OCI-LY1 (cell line): Measurements from ENCODE around the gene DLD.
"Not testable (repeated sequence)": the region's sequence is repeated elsewhere in the genome, so short reads cannot be mapped to it uniquely, and the experiment has no call there.

Experiments
- H2AFZ ChIP-seq: fragments of 200-600 bp; sonication (generic), shearing (Covaris generic); 2 replicates; pipeline ENCODE4 v1.6.0; 2014; ENCODE audit warnings: antibody characterized with exemption, mild to moderate bottlenecking, low read length
- H3F3A ChIP-seq: fragments of 200-600 bp; sonication (generic), shearing (Covaris generic); 2 replicates; pipeline ENCODE4 v1.6.0; 2014; ENCODE audit warnings: mild to moderate bottlenecking, antibody characterized with exemption, low read length, moderate library complexity; ENCODE audit not compliant: insufficient read depth
- H3K27ac ChIP-seq: fragments of 200-600 bp; sonication (generic); 2 replicates; pipeline ENCODE4 v1.5.1; 2014; ENCODE audit warnings: low read length, mixed run types, mild to moderate bottlenecking, low read depth; ENCODE audit not compliant: poor library complexity, severe bottlenecking
- H3K27me3 ChIP-seq: fragments of 200-600 bp; sonication (generic); 2 replicates; pipeline ENCODE4 v1.6.0; 2014; ENCODE audit warnings: antibody characterized with exemption, mild to moderate bottlenecking, low read length, moderate library complexity; ENCODE audit not compliant: insufficient read depth
- H3K36me3 ChIP-seq: fragments of 200-600 bp; sonication (generic); 2 replicates; pipeline ENCODE4 v1.6.1; 2014; ENCODE audit warnings: mild to moderate bottlenecking, antibody characterized with exemption, low read length, moderate library complexity, mixed read lengths; ENCODE audit not compliant: insufficient read depth
- H3K4me1 ChIP-seq: fragments of 200-600 bp; sonication (generic); 2 replicates; pipeline ENCODE4 v1.5.1; 2014; ENCODE audit warnings: mild to moderate bottlenecking, low read length, moderate library complexity; ENCODE audit not compliant: insufficient read depth, severe bottlenecking
- H3K4me2 ChIP-seq: fragments of 200-600 bp; sonication (generic), shearing (Covaris generic); 2 replicates; pipeline ENCODE4 v1.6.1; 2014; ENCODE audit warnings: low read length
- H3K4me3 ChIP-seq: fragments of 200-600 bp; sonication (generic); 2 replicates; pipeline ENCODE4 v1.5.1; 2014; ENCODE audit warnings: low read length, low read depth, mild to moderate bottlenecking, mixed read lengths; ENCODE audit not compliant: poor library complexity, severe bottlenecking
- H3K79me2 ChIP-seq: fragments of 200-600 bp; shearing (Covaris generic); 2 replicates; pipeline ENCODE4 v1.6.1; 2016; ENCODE audit warnings: mixed run types, low read length, mixed read lengths; ENCODE audit not compliant: insufficient read depth
- H3K9ac ChIP-seq: fragments of 200-600 bp; sonication (generic), shearing (Covaris generic); 2 replicates; pipeline ENCODE4 v1.6.1; 2014; ENCODE audit warnings: mild to moderate bottlenecking, low read length, mixed read lengths
- H3K9me2 ChIP-seq: fragments of 200-600 bp; sonication (generic), shearing (Covaris generic); 2 replicates; pipeline ENCODE4 v1.6.1; 2014; ENCODE audit warnings: low read depth, mild to moderate bottlenecking, low read length, mixed read lengths
- H3K9me3 ChIP-seq: fragments of 200-600 bp; shearing (Covaris generic); 2 replicates; pipeline ENCODE4 v1.6.1; 2014; ENCODE audit warnings: low read length, mixed read lengths
- H4K20me1 ChIP-seq: fragments of 200-600 bp; sonication (generic), shearing (Covaris generic); 2 replicates; pipeline ENCODE4 v1.6.0; 2016; ENCODE audit warnings: mild to moderate bottlenecking, low read length; ENCODE audit not compliant: insufficient read depth
- EZH2 ChIP-seq: fragments of 200-600 bp; sonication (generic), shearing (Covaris generic); IDR thresholded peaks from 2 replicates; pipeline ENCODE4 v1.8.0; 2017; ENCODE audit warnings: borderline replicate concordance, mixed run types, mild to moderate bottlenecking, antibody characterized with exemption, low read length, moderate library complexity, mixed read lengths
- TF ChIP-seq, protein P1 (sequence below): fragments of 200-600 bp; sonication (generic), shearing (Covaris generic); IDR thresholded peaks from 2 replicates; pipeline ENCODE4 v1.5.1; 2017; ENCODE audit warnings: mild to moderate bottlenecking, antibody characterized with exemption, low read length, moderate library complexity, mixed read lengths

DLD gene

DNA sequence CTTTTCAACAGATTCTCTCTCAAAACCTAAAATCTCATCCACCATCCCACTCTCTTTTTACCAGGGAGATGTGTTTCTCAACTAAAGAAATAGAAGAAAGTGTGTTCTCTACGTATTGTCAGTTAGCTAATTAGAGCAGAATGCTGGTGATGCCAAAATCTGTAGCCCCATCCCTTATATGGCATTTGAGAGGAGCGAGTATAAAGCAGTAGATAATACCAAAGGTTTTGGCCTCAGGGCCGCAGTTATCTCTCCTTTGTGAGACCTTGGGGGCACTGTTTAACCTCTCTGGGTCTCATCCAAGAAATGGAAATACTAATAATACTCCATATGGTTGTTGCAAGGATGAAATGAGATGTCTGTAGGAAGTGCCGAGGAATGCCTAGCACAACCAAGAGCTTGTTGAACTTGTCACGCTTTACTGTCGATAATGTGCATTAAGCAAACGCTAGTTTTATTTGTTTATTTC is 456 bp upstream of the DLD start:
- Histone ChIP-seq H3K27me3 (no peaks in the 10 kb centered on the region), H3F3A (no peaks in the 10 kb centered on the region), H3K36me3 (peaks cover 27% of the 10 kb centered on the region), H4K20me1 (no peaks in the 10 kb centered on the region), H3K9me3 (no peaks in the 10 kb centered on the region), H3K27ac (peak overlapping the region; percentile 33), H3K9ac (peak overlapping the region; percentile 76), H3K4me3 (peak overlapping the region; percentile 75), H3K9me2 (no peaks in the 10 kb centered on the region), H3K4me2 (peak overlapping the region; percentile 93), H2AFZ (peak overlapping the region; percentile 77), H3K79me2 (peaks cover 41% of the 10 kb centered on the region), H3K4me1 (peaks cover 36% of the 10 kb centered on the region)
- TF ChIP-seq EZH2, result no peak
- TF ChIP-seq, protein P1, sequence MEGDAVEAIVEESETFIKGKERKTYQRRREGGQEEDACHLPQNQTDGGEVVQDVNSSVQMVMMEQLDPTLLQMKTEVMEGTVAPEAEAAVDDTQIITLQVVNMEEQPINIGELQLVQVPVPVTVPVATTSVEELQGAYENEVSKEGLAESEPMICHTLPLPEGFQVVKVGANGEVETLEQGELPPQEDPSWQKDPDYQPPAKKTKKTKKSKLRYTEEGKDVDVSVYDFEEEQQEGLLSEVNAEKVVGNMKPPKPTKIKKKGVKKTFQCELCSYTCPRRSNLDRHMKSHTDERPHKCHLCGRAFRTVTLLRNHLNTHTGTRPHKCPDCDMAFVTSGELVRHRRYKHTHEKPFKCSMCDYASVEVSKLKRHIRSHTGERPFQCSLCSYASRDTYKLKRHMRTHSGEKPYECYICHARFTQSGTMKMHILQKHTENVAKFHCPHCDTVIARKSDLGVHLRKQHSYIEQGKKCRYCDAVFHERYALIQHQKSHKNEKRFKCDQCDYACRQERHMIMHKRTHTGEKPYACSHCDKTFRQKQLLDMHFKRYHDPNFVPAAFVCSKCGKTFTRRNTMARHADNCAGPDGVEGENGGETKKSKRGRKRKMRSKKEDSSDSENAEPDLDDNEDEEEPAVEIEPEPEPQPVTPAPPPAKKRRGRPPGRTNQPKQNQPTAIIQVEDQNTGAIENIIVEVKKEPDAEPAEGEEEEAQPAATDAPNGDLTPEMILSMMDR, result peak; percentile 11; the same call in 1 of the 2 replicates

DNA sequence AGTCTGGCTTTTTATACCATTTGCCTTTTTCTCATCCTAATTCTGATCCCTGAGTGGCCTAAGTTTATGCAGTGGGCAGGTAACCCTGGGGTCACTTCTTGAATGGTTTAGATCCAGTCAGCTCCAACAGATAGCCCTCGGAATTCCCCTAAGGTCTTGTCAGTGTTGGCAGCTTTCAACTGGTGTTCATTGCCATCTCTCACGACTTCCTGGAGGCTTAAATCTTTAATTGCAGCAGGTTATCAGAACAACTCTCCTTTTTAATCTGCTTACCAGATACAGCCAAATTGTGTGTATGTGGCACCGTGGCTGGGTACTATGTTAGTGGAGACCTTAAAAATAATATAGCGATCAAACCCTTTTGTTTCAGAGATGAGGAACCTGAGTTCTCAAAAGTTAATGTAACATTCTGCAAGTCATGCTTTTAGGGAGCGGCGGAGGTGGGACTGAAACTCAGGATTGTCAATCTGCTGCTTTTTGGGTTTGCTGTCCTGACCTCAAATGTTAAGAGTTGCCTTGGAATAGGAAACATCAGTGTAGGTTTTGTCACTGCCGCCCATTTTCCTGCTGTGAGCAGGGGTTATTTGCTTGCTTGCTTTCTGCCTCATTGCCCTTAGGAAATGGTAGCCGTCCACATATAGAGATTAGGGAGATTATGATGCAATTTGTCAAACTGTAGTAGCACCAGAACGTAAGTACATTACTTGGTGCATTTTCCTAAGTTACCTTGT is 818 bp downstream of the DLD start:
- no peaks in the 10 kb centered on the region for H3K27me3 ChIP-seq
- no peaks in the 10 kb centered on the region for H3F3A ChIP-seq
- no peaks in the 10 kb centered on the region for H4K20me1 ChIP-seq
- H2AFZ ChIP-seq, result no peak overlapping the region
- peaks cover 40% of the 10 kb centered on the region for H3K36me3 ChIP-seq
- H3K4me3 ChIP-seq, result peak overlapping the region; percentile 75
- peak overlapping the region; percentile 33 for H3K27ac ChIP-seq
- TF ChIP-seq EZH2, result no peak
- TF ChIP-seq, protein P1, result no peak
- H3K4me2 ChIP-seq, result peak overlapping the region; percentile 93
- peak overlapping the region; percentile 76 for H3K9ac ChIP-seq
- no peaks in the 10 kb centered on the region for H3K9me2 ChIP-seq
- H3K79me2 ChIP-seq, result peaks cover 53% of the 10 kb centered on the region
- H3K9me3 ChIP-seq, result no peaks in the 10 kb centered on the region
- H3K4me1 ChIP-seq, result peaks cover 36% of the 10 kb centered on the region

DNA sequence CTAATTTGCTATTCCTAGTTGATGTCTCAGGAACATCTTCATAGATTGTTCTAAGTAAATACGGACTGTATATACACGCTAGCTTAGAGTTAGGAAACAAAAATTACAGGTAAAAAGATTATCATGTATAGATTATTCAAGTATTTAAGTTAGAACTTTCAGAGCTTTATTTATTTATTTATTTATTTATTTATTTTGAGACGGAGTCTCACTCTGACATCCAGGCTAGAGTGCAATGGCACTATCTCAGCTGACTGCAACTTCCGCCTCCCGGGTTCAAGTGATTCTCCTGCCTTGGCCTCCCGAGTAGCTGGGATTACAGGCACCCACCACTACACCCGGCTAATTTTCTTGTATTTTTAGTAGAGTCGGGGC is 1.4 kb downstream of the DLD start:
- not testable (repeated sequence) for H3K9me3 ChIP-seq
- peak overlapping the region; percentile 76 for H3K9ac ChIP-seq

More for the DNA sequence above, 1.4 kb downstream of the DLD start:
- Histone ChIP-seq H3K4me3 (peak overlapping the region; percentile 75), H3K4me1 (peaks cover 36% of the 10 kb centered on the region), H3K79me2 (peaks cover 57% of the 10 kb centered on the region), H3K27ac (peak overlapping the region; percentile 33), H3K4me2 (peak overlapping the region; percentile 93), H3K36me3 (peaks cover 46% of the 10 kb centered on the region)
- H2AFZ ChIP-seq, H4K20me1 ChIP-seq, H3F3A ChIP-seq, H3K27me3 ChIP-seq, H3K9me2 ChIP-seq: not testable (repeated sequence)
